ENCODE results near the gene AUP1.
A peak's percentile ranks its signal among the peaks of the same experiment; 100 is the strongest.

The AUP1 gene

GRCh38 chr2:74573747-74574562 lies 44.4 kb upstream of the AUP1 start:
- peak; percentile 70 for DNase-seq (ENCODE audit: low read depth, low spot score)
- no peak for TF ChIP-seq CTCF (IDR thresholded peaks at IDR 0.05; ENCODE audit: low read depth, low read length)
- no peak overlapping the region for H3K4me3 ChIP-seq (ENCODE audit: low read depth, low read length)
- in situ Hi-C loops (cut with HindIII; ENCODE audit: low sequenced_read_pairs), result no loop called here

GRCh38 chr2:74572178-74572925 lies 42.8 kb upstream of the AUP1 start:
- in situ Hi-C loops (cut with HindIII; ENCODE audit: low sequenced_read_pairs), result no loop called here
- TF ChIP-seq CTCF (IDR thresholded peaks at IDR 0.05; ENCODE audit: low read depth, low read length), result no peak
- no peak for DNase-seq (ENCODE audit: low read depth, low spot score)
- H3K4me3 ChIP-seq (ENCODE audit: low read depth, low read length), result no peak overlapping the region

GRCh38 chr2:74571058-74571457 lies 41.6 kb upstream of the AUP1 start:
- DNase-seq (ENCODE audit: low read depth, low spot score), result no peak
- no peak for TF ChIP-seq CTCF (IDR thresholded peaks at IDR 0.05; ENCODE audit: low read depth, low read length)
- in situ Hi-C loops (cut with HindIII; ENCODE audit: low sequenced_read_pairs), result no loop called here
- H3K4me3 ChIP-seq (ENCODE audit: low read depth, low read length), result no peak overlapping the region

- DNase-seq (ENCODE audit: low read depth, low spot score), result no peak
- no peak for TF ChIP-seq CTCF (IDR thresholded peaks at IDR 0.05; ENCODE audit: low read depth, low read length)
- in situ Hi-C loops (cut with HindIII; ENCODE audit: low sequenced_read_pairs), result no loop called here
- H3K4me3 ChIP-seq (ENCODE audit: low read depth, low read length), result no peak overlapping the region
These were observed 40.2 kb upstream of the AUP1 start for GRCh38 chr2:74569686-74570085.

- no peak for TF ChIP-seq CTCF (IDR thresholded peaks at IDR 0.05; ENCODE audit: low read depth, low read length)
- DNase-seq (ENCODE audit: low read depth, low spot score), result peak; percentile 65
- no peak overlapping the region for H3K4me3 ChIP-seq (ENCODE audit: low read depth, low read length)
- in situ Hi-C loops (cut with HindIII; ENCODE audit: low sequenced_read_pairs), result no loop called here
These were observed 38.4 kb upstream of the AUP1 start for GRCh38 chr2:74567881-74568280.

- DNase-seq (ENCODE audit: low read depth, low spot score), result peak; percentile 95
- no peak for TF ChIP-seq CTCF (IDR thresholded peaks at IDR 0.05; ENCODE audit: low read depth, low read length)
- in situ Hi-C loops (cut with HindIII; ENCODE audit: low sequenced_read_pairs), result no loop called here
- H3K4me3 ChIP-seq (ENCODE audit: low read depth, low read length), result no peak overlapping the region
These were observed 37.2 kb upstream of the AUP1 start for GRCh38 chr2:74566754-74567085.
